Stimulated activated CD4-positive, alpha-beta T cell treated with anti-CD3 and anti-CD28 coated beads, Interleukin-1b, Interleukin-23, amount 100 ng/mL, for 24 hours (primary cell): Measurements from ENCODE around the gene PTPRE.

ENCODE experiments used
- DNase-seq, 4 experiments: peaks; one replicate each; pipeline ENCODE4 v3.0.0-alpha.2; 2020; ENCODE audit warnings: low read depth in 4 of 4, low spot score in 1 of 4

The PTPRE gene

GRCh38 chr10:128068398-128069285 is 161.7 kb downstream of the PTPRE start:
- no peak for DNase-seq

DNA sequence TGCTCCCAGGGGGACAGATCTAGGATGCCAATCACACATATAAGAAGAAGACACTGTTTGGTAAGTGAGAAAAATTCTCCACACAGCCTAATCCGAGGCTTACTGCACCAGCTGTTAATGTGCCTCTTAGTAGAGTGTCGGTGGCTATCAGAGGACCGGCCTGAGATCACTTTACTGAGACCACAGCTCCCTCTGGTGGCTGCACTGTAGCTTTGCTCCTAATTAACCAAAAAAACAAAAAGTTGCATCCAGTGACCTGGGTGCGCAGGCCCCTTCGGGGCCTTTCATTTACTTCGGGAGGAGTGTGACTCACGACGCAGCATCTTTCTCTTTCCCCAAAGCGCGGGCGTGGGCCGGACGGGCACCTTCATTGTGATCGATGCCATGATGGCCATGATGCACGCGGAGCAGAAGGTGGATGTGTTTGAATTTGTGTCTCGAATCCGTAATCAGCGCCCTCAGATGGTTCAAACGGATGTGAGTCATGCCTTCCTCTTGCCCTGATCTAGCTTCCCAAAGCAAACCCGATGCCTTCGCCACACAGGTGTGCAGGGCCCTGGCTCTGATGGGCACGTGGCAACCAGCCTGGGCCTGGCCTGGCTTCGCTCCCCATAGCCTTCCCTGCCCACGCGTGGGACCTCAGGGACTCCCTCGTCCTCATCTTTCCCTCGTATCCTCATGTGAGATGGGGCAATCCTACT is 162.6 kb downstream of the PTPRE start:
- DNase-seq, result peak; percentile 66 to 76 (median 68)

GRCh38 chr10:128070161-128070560 is 163.3 kb downstream of the PTPRE start:
- DNase-seq, result no peak

GRCh38 chr10:128070721-128071416 is 164.0 kb downstream of the PTPRE start:
- DNase-seq, result no peak

GRCh38 chr10:128071417-128071782 is 164.5 kb downstream of the PTPRE start:
- DNase-seq, result no peak

- DNase-seq, result no peak
Observed at GRCh38 chr10:128072046-128072445, 165.1 kb downstream of the PTPRE start.

DNA sequence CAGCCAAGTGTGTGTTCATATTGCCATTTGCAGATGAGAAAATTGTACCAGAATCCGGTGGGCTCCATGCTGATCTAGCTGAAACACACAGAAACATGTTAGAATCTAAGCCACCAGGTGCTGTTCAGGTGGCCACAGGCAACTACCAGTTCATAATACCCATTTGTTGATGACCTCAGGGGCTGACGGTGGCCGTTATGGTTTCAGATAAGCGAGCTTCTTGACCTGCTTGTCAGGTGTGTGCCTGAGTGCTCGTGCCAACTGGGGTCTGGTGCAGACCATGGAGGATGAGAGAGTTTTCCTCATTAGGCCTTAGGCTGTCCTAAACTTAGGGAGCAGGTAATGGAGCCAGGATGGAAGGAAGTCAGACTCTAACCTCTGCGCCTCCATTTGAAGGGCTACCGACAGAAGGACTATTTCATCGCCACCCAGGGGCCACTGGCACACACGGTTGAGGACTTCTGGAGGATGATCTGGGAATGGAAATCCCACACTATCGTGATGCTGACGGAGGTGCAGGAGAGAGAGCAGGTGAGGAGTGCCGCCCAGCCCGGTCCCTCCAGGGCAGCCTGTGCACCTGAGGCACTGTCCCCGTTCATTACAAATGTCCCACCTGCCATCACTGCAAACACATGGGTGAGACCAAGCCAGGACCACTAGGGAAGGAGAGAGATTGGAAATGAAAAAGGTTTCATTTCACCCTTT is 166.2 kb downstream of the PTPRE start:
- DNase-seq, result no peak

DNA sequence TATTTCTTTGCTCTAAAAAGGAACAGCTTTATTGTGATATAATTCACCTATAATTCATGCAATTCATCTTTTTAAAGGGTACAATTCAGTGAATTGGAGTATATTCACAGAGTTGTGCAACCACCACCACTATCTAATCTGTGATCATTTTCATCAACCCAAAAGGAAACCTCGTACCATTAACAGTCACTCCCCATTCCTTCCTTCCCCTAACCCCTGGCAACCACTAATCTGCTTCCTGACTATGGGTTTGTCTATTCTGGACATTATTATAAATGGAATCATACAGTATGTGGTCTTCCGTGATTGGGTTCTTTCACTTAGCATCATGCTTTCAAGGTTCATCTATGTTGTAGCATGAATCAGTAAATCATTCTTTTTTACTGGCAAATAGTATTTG is 167.0 kb downstream of the PTPRE start:
- DNase-seq, result no peak

DNA sequence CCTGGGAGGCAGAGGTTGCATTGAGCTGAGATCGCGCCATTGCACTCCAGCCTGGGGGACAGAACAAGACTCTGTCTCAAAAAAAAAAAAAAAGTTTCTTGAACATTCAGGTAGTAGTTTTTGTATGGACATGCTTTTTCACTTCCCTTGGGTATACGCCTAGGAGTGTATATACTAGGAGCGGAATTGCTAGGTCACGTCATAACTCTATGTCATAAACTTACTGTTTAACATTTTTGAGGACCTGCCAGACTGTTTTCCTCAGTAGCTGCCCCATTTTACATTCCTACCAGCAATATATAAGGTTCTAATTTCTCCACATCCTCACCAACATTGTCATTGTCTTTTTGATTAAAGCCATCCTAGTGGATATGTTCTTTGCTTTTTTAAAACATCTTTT is 167.7 kb downstream of the PTPRE start:
- no peak for DNase-seq

DNA sequence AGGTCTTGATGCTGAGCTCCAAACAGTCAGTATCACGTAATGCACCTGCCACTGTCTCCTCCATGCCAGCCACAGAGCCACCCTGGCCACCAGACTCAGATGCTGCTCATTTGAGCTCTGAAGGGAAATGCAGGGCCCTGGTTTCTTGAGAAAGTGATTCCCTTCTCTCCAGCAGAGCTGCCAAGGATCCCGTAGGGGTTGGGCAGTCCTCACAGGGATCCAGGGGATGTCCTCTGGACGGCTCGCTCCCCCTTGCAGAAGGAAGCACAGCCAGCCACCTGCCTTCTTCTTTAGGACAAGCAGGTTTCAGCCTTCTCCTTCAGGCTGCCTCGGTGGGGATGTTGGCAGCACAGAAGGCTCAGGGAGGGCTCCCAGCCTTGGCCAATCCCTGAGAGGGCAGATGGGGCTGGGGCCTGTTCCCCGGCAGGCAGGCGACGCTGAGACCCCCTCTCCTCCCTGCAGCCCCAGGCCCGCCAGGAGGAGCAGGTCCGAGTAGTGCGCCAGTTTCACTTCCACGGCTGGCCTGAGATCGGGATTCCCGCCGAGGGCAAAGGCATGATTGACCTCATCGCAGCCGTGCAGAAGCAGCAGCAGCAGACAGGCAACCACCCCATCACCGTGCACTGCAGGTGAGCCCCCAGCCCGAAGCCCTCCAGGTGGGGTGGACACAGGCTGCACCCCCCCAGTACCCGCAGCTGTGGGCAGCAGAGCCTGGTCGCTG is 170.4 kb downstream of the PTPRE start:
- DNase-seq, result no peak

GRCh38 chr10:128078136-128078969 is 171.4 kb downstream of the PTPRE start:
- DNase-seq, result peak in 1 of 4 experiments; percentile 16

GRCh38 chr10:128080231-128080630 is 173.3 kb downstream of the PTPRE start:
- DNase-seq, result no peak

DNA sequence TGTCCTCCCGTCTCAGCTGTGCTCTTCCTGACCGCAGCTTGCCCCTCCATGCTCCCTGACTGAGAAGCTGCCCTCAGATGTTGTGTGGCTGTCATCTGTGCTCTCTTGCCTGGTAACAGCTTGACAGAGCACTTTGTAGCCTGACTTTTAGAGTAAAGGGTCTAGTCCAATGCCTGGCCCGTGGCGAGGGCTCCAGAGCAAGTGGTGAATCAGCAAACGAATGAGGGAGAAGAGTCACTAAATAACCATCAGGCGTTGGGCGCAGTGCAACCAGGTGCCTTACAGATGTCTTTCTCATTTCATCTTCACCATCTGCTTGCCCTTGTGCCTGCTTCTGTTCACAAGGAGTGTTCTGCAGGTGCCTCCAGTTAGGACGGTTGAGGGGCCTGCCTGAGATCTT is 173.7 kb downstream of the PTPRE start:
- DNase-seq, result no peak

GRCh38 chr10:128081222-128081621 is 174.3 kb downstream of the PTPRE start:
- DNase-seq, result no peak

DNA sequence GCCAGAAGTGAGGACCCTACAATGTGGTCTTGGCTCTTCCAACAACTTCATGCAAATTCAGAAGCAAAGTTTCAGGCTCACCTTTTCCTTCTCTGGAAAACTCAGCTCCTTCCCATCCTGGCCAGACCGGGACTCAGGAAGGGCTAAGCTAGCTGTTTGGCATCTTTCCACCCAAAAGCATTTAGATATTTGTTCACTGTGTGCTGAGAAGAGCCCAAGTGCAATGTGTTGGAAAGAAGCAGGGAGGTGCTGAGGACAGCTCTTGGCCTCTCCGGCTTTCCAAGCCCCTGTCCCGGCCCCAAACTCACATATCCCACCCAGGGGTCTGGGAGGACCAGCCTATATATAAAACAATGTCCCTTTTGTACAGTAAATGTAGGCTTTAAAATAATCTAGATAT is 174.8 kb downstream of the PTPRE start:
- no peak for DNase-seq

- DNase-seq, result no peak
Observed at GRCh38 chr10:128083191-128083895, 176.4 kb downstream of the PTPRE start.

GRCh38 chr10:128084364-128084763 is 177.5 kb downstream of the PTPRE start:
- DNase-seq, result no peak

DNA sequence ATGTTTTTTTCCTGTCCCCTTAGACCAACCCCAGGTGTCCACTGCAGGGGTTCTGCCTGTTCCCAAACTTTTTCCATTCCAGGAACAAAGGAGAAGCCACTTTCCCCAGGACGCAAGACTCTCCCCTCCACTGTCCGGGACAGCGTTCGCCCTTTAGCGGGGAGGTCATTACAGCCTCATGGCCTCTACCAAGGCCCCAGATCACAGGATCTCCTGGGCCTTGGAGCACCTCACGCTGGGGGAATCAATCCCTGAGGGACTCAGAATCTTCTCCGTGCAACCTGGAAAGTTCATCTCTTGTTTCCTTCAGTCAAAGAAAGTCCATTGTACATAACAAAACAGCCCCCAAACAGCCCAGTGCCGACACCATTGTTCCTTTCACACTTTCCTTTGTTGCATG is 178.1 kb downstream of the PTPRE start:
- no peak for DNase-seq
